ENCODE results near the gene SAXO1. TPM values are rescaled to one million over a fixed set of nuclear protein-coding genes. Genes with fewer than 3 reads are reported as not detected.

SAXO1 gene
- total RNA-seq, 1 experiment from 2014 or later: not detected

- Histone ChIP-seq H3K36me3 (ENCODE audit: control insufficient read depth, insufficient read depth, low read length) (no peaks in the 10 kb centered on the region), H3K4me1 (ENCODE audit: control insufficient read depth, insufficient read depth, low read length) (no peaks in the 10 kb centered on the region), H3K4me3 (ENCODE audit: low read depth in 2 of 2, low read length in 2 of 2) (no peak overlapping the region), H3K9me3 (ENCODE audit: control insufficient read depth, insufficient read depth, low read depth, low read length) (no peaks in the 10 kb centered on the region), H3K27ac (ENCODE audit: low read length) (no peak overlapping the region), H3K27me3 (ENCODE audit: control insufficient read depth, insufficient read depth, low read length) (no peaks in the 10 kb centered on the region)
- ChIA-PET POLR2A (no interaction called here), CTCF (no interaction called here)
- no TSS peak for BruUV-seq (replicated peaks)
- ATAC-seq (no peak), DNase-seq (ENCODE audit: low read depth, low spot score) (no peak)
- in situ Hi-C loops (cut with HindIII; ENCODE audit: low pct_unique_long_range_greater_than_20kb, low sequenced_read_pairs) (no loop called here), intact Hi-C loops (cut with micrococcal nuclease; ENCODE audit: unreplicated experiment) (no loop called here)
- no peak for TF ChIP-seq POLR2AphosphoS5 (IDR thresholded peaks at IDR 0.05; ENCODE audit: low read depth, low read length)
- no peak for TF ChIP-seq CTCF (IDR thresholded peaks at IDR 0.05)
- TF ChIP-seq TCF7L2 (IDR thresholded peaks at IDR 0.05; ENCODE audit: low read depth, low read length): no peak
- no peak for TF ChIP-seq REST (IDR thresholded peaks at IDR 0.05; ENCODE audit: insufficient read depth in 1 of 2, low read depth in 2 of 2, low read length in 1 of 2)
- TF ChIP-seq SIN3A (IDR thresholded peaks at IDR 0.05; ENCODE audit: borderline replicate concordance, insufficient read depth, low read depth, low read length): no peak
Measured at GRCh38 chr9:19057033-19057432, 24.0 kb upstream of the SAXO1 start.

GRCh38 chr9:19050637-19051591, 17.9 kb upstream of the SAXO1 start:
- H3K4me3 ChIP-seq (ENCODE audit: low read depth in 2 of 2, low read length in 2 of 2): peak overlapping the region; percentile 67 to 78
- H3K9me3 ChIP-seq (ENCODE audit: control insufficient read depth, insufficient read depth, low read depth, low read length): no peaks in the 10 kb centered on the region
- H3K27me3 ChIP-seq (ENCODE audit: control insufficient read depth, insufficient read depth, low read length): no peaks in the 10 kb centered on the region
- ChIA-PET CTCF (interaction anchor here (0.6 kb wide), 1 partner anchor 405 kb away, joined by 5 read pairs; no protein-coding TSS in a partner anchor), POLR2A (no interaction called here)
- intact Hi-C loops (cut with micrococcal nuclease; ENCODE audit: unreplicated experiment): no loop called here
- ATAC-seq: no peak
- in situ Hi-C loops (cut with HindIII; ENCODE audit: low pct_unique_long_range_greater_than_20kb, low sequenced_read_pairs): no loop called here
- DNase-seq (ENCODE audit: low read depth, low spot score): no peak
- H3K36me3 ChIP-seq (ENCODE audit: control insufficient read depth, insufficient read depth, low read length): no peaks in the 10 kb centered on the region; the same call in 1 of the 2 replicates
- TF ChIP-seq TCF7L2 (IDR thresholded peaks at IDR 0.05; ENCODE audit: low read depth, low read length) (0 out of 2 replicates have a peak, but pooled peaks have one; percentile 15), REST (IDR thresholded peaks at IDR 0.05; ENCODE audit: insufficient read depth in 1 of 2, low read depth in 2 of 2, low read length in 1 of 2) (no peak)
- no peaks in the 10 kb centered on the region for H3K4me1 ChIP-seq (ENCODE audit: control insufficient read depth, insufficient read depth, low read length)
- BruUV-seq (replicated peaks): TSS peak; percentile 94
- 0 out of 2 replicates have a peak overlapping the region, but pooled peaks have one; percentile 17 for H3K27ac ChIP-seq (ENCODE audit: low read length)
